Endothelial cell of umbilical vein (primary cell): ENCODE data around the gene SPCS3. TPM values are rescaled to one million over a fixed set of nuclear protein-coding genes. Genes with fewer than 3 reads are reported as not detected.

Experiments
- BruUV-seq: library from RNA; stranded (reverse); fragments of 400-500 nt; replicated peaks from 2 replicates; lab custom pipeline; 2021; lab: Mats Ljungman, UMichigan
- CTCF ChIA-PET: fragments of 300-600, 350-600 bp; sonication (Branson Sonifier 250); formaldehyde crosslinking; loops from one replicate; lab custom pipeline; 2021; ENCODE audit warnings: antibody characterized with exemption, inconsistent platforms; lab: Charles Lee
- POLR2A ChIA-PET: fragments of 300-600, 350-600 bp; sonication (Branson Sonifier 250); formaldehyde crosslinking; loops from one replicate; lab custom pipeline; 2021; ENCODE audit warnings: antibody characterized with exemption, inconsistent platforms; lab: Charles Lee
- DNase-seq: peaks from one replicate; pipeline ENCODE4 v3.0.0-alpha.2; 2011; ENCODE audit warnings: low read depth, low spot score
- FAIRE-seq: peaks from 2 replicates; lab custom pipeline; 2011; peaks lifted over from hg19 to GRCh38; lab: Jason Lieb, UNC
- H2AFZ ChIP-seq: 2 replicates; pipeline ENCODE4 v1.6.0; 2012; ENCODE audit warnings: low read depth, low read length, control low read depth, inconsistent platforms
- H3K27ac ChIP-seq: 2 replicates; pipeline ENCODE4 v1.5.1; 2011; ENCODE audit warnings: low read depth, mild to moderate bottlenecking, control low read depth, low read length, moderate library complexity; ENCODE audit not compliant: insufficient read depth
- H3K27me3 ChIP-seq, 2 experiments: 2 replicates each; pipeline versions ENCODE4 v1.6.0 to v1.6.1; 2011; ENCODE audit warnings: low read length in 2 of 2, mixed read lengths in 1 of 2; ENCODE audit not compliant: control insufficient read depth in 2 of 2, insufficient read depth in 2 of 2
- H3K36me3 ChIP-seq, 2 experiments: 2 replicates in 1 of 2; 3 replicates in 1 of 2; pipeline ENCODE4 v1.5.1; 2011; ENCODE audit warnings: low read length in 2 of 2, mild to moderate bottlenecking in 1 of 2, moderate library complexity in 1 of 2; ENCODE audit not compliant: control insufficient read depth in 2 of 2, insufficient read depth in 2 of 2; ENCODE audit errors: extremely low read depth in 1 of 2
- H3K4me1 ChIP-seq: 3 replicates; pipeline ENCODE4 v1.5.1; 2011; ENCODE audit warnings: mild to moderate bottlenecking, low read length; ENCODE audit not compliant: control insufficient read depth, insufficient read depth; ENCODE audit errors: extremely low read depth
- H3K4me2 ChIP-seq: 2 replicates; pipeline ENCODE4 v1.6.1; 2011; ENCODE audit warnings: low read length, control low read depth, mixed read lengths; ENCODE audit not compliant: insufficient read depth
- H3K4me3 ChIP-seq, 3 experiments: fragments of 200-600 bp in 1 of 3; sonication (generic), shearing (Covaris generic) in 1 of 3; replicated peaks in 1 of 3; 2 replicates each; pipeline ENCODE4 v1.5.1; 2011 to 2016; ENCODE audit warnings: control low read depth in 3 of 3, low read length in 3 of 3, mild to moderate bottlenecking in 2 of 3, inconsistent platforms in 1 of 3, low read depth in 1 of 3, moderate library complexity in 1 of 3; ENCODE audit not compliant: insufficient read depth in 1 of 3
- H3K79me2 ChIP-seq: 2 replicates; pipeline ENCODE4 v1.6.0; 2012; ENCODE audit warnings: low read length, inconsistent platforms; ENCODE audit not compliant: control insufficient read depth, insufficient read depth
- H3K9ac ChIP-seq: replicated peaks from 2 replicates; pipeline ENCODE3; 2011; ENCODE audit warnings: low read length, control low read depth; ENCODE audit not compliant: insufficient read depth; ENCODE audit errors: extremely low read depth
- H3K9me1 ChIP-seq: replicated peaks from 3 replicates; pipeline ENCODE4 v1.6.0; 2011; ENCODE audit warnings: mild to moderate bottlenecking, low read length; ENCODE audit not compliant: control insufficient read depth, insufficient read depth; ENCODE audit errors: extremely low read depth
- H3K9me3 ChIP-seq: replicated peaks from 2 replicates; pipeline ENCODE4 v1.5.1; 2012; ENCODE audit warnings: low read length, inconsistent platforms; ENCODE audit not compliant: control insufficient read depth, insufficient read depth
- H4K20me1 ChIP-seq: replicated peaks from 2 replicates; pipeline ENCODE3; 2011; ENCODE audit warnings: mild to moderate bottlenecking, low read length; ENCODE audit not compliant: control insufficient read depth, insufficient read depth; ENCODE audit errors: extremely low read depth
- CTCF ChIP-seq, 2 donors: IDR thresholded peaks; 1 replicate in 1 of 2; 2 replicates in 1 of 2; pipeline ENCODE4 v1.5.1; 2011; ENCODE audit warnings: low read length in 2 of 2, mild to moderate bottlenecking in 2 of 2, moderate library complexity in 2 of 2, control low read depth in 1 of 2, inconsistent platforms in 1 of 2, low read depth in 1 of 2; ENCODE audit not compliant: insufficient read depth in 1 of 2; ENCODE audit errors: extremely low read depth in 1 of 2
- EZH2 ChIP-seq: IDR thresholded peaks from 2 replicates; pipeline ENCODE4 v1.6.1; 2012; ENCODE audit warnings: borderline replicate concordance, low read depth, mild to moderate bottlenecking, moderate library complexity, low read length, inconsistent platforms; ENCODE audit not compliant: severe bottlenecking
- FOS ChIP-seq: IDR thresholded peaks from 2 replicates; pipeline ENCODE4 v1.6.1; 2011; ENCODE audit warnings: mild to moderate bottlenecking, low read length, moderate library complexity, borderline replicate concordance; ENCODE audit not compliant: insufficient read depth
- GATA2 ChIP-seq: IDR thresholded peaks from 2 replicates; pipeline ENCODE4 v1.7.0; 2011; ENCODE audit warnings: low read depth, mild to moderate bottlenecking, moderate library complexity, mixed read lengths, low read length; ENCODE audit not compliant: insufficient read length, insufficient read depth
- JUN ChIP-seq: IDR thresholded peaks from 2 replicates; pipeline ENCODE4 v1.6.1; 2011; ENCODE audit warnings: borderline replicate concordance, low read depth; ENCODE audit not compliant: insufficient read length, insufficient read depth
- MAX ChIP-seq: IDR thresholded peaks from 2 replicates; pipeline ENCODE4 v1.6.1; 2011; ENCODE audit not compliant: insufficient read depth, insufficient read length
- MYC ChIP-seq: IDR thresholded peaks from one replicate; pipeline ENCODE4 v1.6.1; 2011; ENCODE audit warnings: mild to moderate bottlenecking, low read depth, low read length
- POLR2A ChIP-seq: IDR thresholded peaks from 2 replicates; pipeline ENCODE4 v1.6.1; 2012; ENCODE audit warnings: low read depth, mild to moderate bottlenecking, control low read depth, low read length
- POLR2AphosphoS5 ChIP-seq: IDR thresholded peaks from 2 replicates; pipeline ENCODE4 v1.6.1; 2012; ENCODE audit warnings: low read depth, mild to moderate bottlenecking, control low read depth, low read length, moderate library complexity; ENCODE audit not compliant: insufficient read depth
- dilution Hi-C: fragments of 300-500 bp; cut with MboI; formaldehyde crosslinking; loops from one replicate; pipeline ENCODE4 v1.15.0; 2019; ENCODE audit warnings: low sequenced_read_pairs; ENCODE audit not compliant: extremely low pct_ligation_motif_present
- intact Hi-C: fragments of 100-400 bp; cut with micrococcal nuclease; formaldehyde crosslinking; loops from one replicate; pipeline ENCODE4 v1.10.0; 2022
- polyA plus RNA-seq, 4 experiments: library from polyadenylated mRNA; depleted of rRNA in 3 of 4; stranded (reverse) in 3 of 4; unstranded in 1 of 4; fragments of >200 nt; gene quantifications; 2 replicates each; pipeline versions ENCODE4 v1.2.1 to v1.2.3, GENCODE V29; 2011 to 2012; ENCODE audit warnings: missing spikeins in 1 of 4
- total RNA-seq: library from RNA; stranded (reverse); gene quantifications from 2 replicates; pipeline ENCODE4 v1.2.3, GENCODE V29; 2021

The SPCS3 gene
- total and polyA plus RNA-seq, 2 donors (not counting 3 experiments of a cell fraction or from before 2014, with no cell fraction given): 36.4 to 183 TPM

- CTCF ChIA-PET: interaction anchor here (2.1 kb wide), 1 partner anchor 32 kb away, joined by 6 read pairs; no protein-coding TSS in a partner anchor
- dilution Hi-C loops: no loop called here
Measured at GRCh38 chr4:176308441-176308840, 11.3 kb upstream of the SPCS3 start.

More at GRCh38 chr4:176308441-176308840, 11.3 kb upstream of the SPCS3 start:
- Histone ChIP-seq H3K36me3 (no peaks in the 10 kb centered on the region), H3K27ac (no peak overlapping the region), H3K4me2 (no peak overlapping the region), H3K27me3 (peaks cover 0 to 4% of the 10 kb centered on the region in 2 experiments), H3K9ac (no peak overlapping the region), H3K9me1 (no peaks in the 10 kb centered on the region), H4K20me1 (no peaks in the 10 kb centered on the region), H3K4me1 (no peaks in the 10 kb centered on the region), H2AFZ (no peak overlapping the region), H3K79me2 (no peaks in the 10 kb centered on the region), H3K4me3 (no peak overlapping the region), H3K9me3 (no peaks in the 10 kb centered on the region)
- TF ChIP-seq POLR2AphosphoS5 (no peak), FOS (no peak), GATA2 (no peak), JUN (no peak), MYC (no peak), CTCF (IDR thresholded peaks at IDR 0.05; ENCODE audit: extremely low read depth in 1 of 2, insufficient read depth in 1 of 2, low read depth in 1 of 2, low read length in 2 of 2) (no peak), MAX (no peak), EZH2 (no peak), POLR2A (no peak)
- POLR2A ChIA-PET: no interaction called here
- FAIRE-seq (no peak), DNase-seq (no peak)
- BruUV-seq: no TSS peak
- intact Hi-C loops: no loop called here
